Astrocyte of the cerebellum (primary cell): Measurements from ENCODE around the gene VEZF1.

Source experiments
- DNase-seq: peaks from one replicate; pipeline ENCODE4 v3.0.0-alpha.2; 2011; ENCODE audit warnings: low read depth
- H3K4me3 ChIP-seq: 2 replicates; pipeline ENCODE4 v1.5.1; 2011; ENCODE audit warnings: mild to moderate bottlenecking, low read depth, low read length, moderate library complexity
- in situ Hi-C: cut with HindIII; loops from 2 replicates; pipeline ENCODE4 v1.10.0; 2017; ENCODE audit warnings: low sequenced_read_pairs
- TF ChIP-seq, protein P1 (sequence below): IDR thresholded peaks from 2 replicates; pipeline ENCODE4 v1.5.1; 2012; ENCODE audit warnings: low read length, low read depth, moderate library complexity, mild to moderate bottlenecking; ENCODE audit errors: missing control alignments

Gene VEZF1

DNA sequence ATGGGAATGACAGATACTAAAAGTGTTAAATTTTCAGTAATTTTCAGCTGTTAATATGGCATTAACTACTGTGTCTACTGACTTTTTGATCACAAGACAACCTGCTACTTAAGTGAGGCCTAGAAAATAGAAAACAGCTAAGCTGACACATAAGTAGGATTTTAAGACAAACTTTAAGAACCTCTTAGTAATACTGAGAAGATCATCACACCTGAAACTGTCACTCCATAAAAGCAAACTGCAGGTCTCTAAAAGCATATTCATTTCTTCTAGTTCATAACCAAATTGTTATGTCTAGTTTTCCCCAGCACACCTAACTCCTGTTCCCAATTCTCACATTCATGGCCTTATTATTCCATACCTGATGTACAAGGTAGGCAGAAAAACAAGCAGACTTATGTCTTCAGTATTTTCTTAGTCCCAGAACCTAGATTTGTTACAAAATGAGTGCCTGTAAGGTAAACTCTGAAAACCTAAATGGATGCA lies 11.0 kb upstream of the VEZF1 start:
- no peak overlapping the region for H3K4me3 ChIP-seq
- TF ChIP-seq, protein P1, sequence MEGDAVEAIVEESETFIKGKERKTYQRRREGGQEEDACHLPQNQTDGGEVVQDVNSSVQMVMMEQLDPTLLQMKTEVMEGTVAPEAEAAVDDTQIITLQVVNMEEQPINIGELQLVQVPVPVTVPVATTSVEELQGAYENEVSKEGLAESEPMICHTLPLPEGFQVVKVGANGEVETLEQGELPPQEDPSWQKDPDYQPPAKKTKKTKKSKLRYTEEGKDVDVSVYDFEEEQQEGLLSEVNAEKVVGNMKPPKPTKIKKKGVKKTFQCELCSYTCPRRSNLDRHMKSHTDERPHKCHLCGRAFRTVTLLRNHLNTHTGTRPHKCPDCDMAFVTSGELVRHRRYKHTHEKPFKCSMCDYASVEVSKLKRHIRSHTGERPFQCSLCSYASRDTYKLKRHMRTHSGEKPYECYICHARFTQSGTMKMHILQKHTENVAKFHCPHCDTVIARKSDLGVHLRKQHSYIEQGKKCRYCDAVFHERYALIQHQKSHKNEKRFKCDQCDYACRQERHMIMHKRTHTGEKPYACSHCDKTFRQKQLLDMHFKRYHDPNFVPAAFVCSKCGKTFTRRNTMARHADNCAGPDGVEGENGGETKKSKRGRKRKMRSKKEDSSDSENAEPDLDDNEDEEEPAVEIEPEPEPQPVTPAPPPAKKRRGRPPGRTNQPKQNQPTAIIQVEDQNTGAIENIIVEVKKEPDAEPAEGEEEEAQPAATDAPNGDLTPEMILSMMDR, result no peak
- in situ Hi-C loops, result no loop called here
- DNase-seq, result no peak

DNA sequence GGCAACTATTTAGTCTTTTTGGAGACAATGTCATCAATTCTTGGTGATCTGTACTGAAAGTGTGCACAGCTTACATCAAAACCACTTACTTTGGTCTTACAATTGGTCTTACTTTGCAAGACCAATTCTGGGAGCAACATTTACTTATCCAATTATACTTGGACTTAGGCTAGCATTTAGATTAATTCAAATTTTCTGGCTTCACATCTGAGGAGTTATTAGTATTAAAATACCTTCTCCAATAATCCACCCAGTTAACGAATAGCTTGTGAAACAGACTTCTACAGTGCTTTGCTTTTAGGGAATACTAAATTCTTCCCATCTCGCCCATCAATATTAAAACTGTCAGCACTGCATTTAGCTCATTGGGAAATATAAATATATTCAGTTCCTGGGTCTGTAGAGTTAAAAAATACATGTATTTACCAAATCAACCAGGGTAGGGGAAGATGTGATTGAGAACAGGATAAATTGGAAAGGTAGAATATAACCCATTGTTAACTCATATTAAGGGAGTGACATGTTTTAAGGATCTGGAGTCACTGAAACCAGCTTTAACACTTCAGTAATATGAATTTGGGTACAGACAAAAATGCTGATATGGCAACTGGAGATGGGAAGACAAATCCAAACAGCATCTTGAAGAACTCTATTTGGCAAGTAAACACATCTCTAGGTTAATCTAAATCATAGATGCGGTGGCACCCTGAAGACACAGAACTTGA lies 9.2 kb upstream of the VEZF1 start:
- no peak for DNase-seq
- in situ Hi-C loops, result no loop called here
- TF ChIP-seq, protein P1, result no peak
- no peak overlapping the region for H3K4me3 ChIP-seq

DNA sequence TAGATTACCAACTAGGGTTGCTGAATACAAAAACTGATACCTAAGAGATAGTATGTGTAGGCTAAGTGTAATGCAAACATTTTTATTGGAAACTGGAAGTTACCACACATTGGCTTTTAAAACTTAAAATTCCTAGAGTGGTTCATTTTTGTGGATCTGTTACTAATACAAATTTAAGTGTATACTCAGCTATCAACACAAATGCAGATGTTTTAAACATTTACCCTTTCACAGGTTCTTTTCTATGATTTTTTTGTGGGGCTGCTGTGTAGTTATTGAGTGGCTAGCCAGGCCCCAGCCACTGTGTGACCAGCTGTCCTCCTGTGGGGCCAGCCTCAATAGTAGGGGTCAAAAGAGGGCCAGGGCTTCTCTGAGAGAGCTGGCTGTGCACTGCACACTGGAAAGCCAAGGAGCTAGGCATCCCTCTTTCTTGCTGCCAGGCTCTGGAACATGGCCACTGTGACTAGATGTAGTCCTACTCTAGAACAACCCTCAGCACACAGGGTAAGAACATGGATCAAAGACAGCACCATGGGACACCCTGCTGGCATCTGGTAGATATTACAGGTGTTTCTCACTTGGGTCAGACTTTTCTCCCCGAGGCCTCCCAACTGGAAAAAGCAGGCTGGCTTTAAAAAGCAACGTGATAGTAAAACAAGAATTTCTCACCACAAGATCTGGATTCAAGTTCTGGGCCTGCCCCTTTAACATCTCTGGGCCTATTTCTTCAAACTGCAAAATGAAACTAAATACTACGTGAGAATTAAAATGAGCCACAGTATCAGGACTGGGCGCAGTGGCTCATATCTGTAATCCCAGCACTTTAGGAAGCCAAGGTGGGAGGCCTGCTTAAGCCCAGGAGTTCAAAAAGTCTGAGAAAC lies 7.3 kb upstream of the VEZF1 start:
- TF ChIP-seq, protein P1, result peak; percentile 64
- DNase-seq, result peak; percentile 70
- in situ Hi-C loops, result no loop called here
- no peak overlapping the region for H3K4me3 ChIP-seq

DNA sequence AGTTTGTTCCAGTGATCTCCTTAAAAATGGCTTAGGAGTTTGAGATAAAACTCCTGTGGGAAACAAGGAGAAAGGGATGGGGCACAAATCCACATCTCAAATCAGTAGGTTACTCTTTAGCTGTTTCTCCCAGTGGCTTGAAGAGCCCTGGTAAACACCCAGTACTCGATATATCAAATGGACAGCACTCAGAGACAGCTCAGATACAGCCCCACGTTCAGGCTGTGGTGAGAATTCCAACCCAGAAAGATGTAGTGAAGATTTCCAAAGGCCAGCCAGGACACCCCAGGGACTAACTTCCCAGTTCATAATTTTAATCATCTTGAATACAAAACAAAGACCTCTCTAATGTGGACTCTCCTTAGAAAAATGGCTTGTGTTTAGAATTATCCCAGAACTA lies 6.4 kb upstream of the VEZF1 start:
- DNase-seq, result no peak
- in situ Hi-C loops, result loop anchor here (5.0 kb wide), 1 partner anchor 137 kb away; no protein-coding TSS in a partner anchor
- no peak overlapping the region for H3K4me3 ChIP-seq
- TF ChIP-seq, protein P1, result no peak

DNA sequence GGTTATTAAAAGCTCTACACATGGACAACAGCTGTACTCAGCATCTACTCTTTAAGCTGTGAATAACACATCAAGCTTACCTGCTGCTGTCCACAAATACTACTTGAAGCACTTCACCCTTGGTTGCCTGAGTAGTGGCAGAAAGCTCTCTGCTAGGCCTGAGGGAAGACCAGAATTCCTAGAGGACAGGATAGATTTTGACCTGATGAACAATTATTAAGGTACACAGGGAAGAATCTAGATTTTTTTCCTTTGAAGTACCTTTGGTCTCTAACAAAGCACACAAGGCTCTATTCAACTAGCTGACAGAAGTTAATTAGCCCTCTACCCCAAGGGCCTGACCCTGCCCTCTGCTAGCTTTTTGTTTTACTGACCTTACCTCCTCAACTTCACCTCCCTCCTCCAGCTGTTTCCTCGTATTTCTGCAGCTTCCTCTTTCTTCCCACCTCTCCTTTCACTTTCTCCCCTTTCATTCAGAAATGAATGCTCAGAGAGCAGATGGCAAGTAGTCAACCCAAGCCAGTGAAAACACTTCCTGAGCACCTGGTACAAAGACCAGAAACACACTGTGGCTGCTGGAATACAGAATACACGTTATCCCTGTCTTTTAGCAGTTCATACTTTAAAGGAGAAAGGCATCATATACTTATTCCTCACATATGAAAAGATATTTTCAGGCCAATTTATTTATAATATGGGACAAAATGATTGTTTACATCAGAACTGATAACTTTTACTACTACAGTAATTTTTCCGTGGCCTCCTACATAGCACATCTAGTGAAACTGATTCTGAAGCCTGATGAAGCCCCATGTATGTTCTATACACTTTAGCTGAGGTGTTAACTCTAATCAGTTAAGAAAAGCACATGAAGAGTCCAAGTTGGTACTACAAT lies 5.7 kb upstream of the VEZF1 start:
- TF ChIP-seq, protein P1, result no peak
- in situ Hi-C loops, result loop anchor here (5.0 kb wide), 1 partner anchor 136 kb away; no protein-coding TSS in a partner anchor
- DNase-seq, result no peak
- no peak overlapping the region for H3K4me3 ChIP-seq

DNA sequence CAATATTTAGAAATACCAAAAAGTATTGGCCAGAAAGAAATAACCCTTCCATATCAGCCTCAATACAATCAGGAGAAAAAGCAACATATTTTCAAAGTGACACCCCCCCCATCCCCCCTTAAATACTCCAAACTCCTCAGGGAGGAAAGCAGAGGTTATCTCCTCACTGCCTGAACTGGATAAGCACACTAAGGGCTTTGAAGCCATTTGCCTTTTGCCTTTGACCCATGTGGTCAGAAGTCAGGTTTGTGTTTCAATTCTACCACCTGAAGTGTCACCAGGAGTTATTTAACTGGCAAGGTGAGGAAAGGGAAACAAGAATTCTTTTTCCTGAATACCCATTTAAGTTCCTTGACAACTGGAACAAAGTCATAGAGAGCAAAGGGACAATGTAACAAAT lies 3.5 kb upstream of the VEZF1 start:
- H3K4me3 ChIP-seq, result no peak overlapping the region
- no peak for DNase-seq
- in situ Hi-C loops, result loop anchor here (5.0 kb wide), 1 partner anchor 134 kb away; no protein-coding TSS in a partner anchor
- TF ChIP-seq, protein P1, result no peak
